Astrocyte (in vitro differentiated cells and primary cell): Measurements from ENCODE around the gene CABP2. TPM values are rescaled to one million over a fixed set of nuclear protein-coding genes. Genes with fewer than 3 reads are reported as not detected.

Source experiments
- DNase-seq: peaks from one replicate; pipeline ENCODE4 v3.0.0-alpha.2; 2010; ENCODE audit warnings: low read depth
- FAIRE-seq: peaks from 2 replicates; lab custom pipeline; 2011; peaks lifted over from hg19 to GRCh38; lab: Jason Lieb, UNC
- H2AFZ ChIP-seq: 2 replicates; pipeline ENCODE4 v1.6.0; 2012; ENCODE audit warnings: low read depth, low read length, inconsistent platforms
- H3K27ac ChIP-seq: 2 replicates; pipeline ENCODE4 v1.5.1; 2011; ENCODE audit warnings: low read depth, low read length, inconsistent platforms
- H3K27me3 ChIP-seq: 2 replicates; pipeline ENCODE4 v1.6.0; 2011; ENCODE audit warnings: low read length, inconsistent platforms; ENCODE audit not compliant: insufficient read depth
- H3K36me3 ChIP-seq: 2 replicates; pipeline ENCODE4 v1.5.1; 2011; ENCODE audit warnings: low read length, inconsistent platforms; ENCODE audit not compliant: insufficient read depth
- H3K4me1 ChIP-seq: 2 replicates; pipeline ENCODE4 v1.5.1; 2011; ENCODE audit warnings: low read length, inconsistent platforms; ENCODE audit not compliant: insufficient read depth
- H3K4me2 ChIP-seq: 2 replicates; pipeline ENCODE4 v1.6.0; 2012; ENCODE audit warnings: low read length, inconsistent platforms
- H3K4me3 ChIP-seq: 2 replicates; pipeline ENCODE4 v1.5.1; 2011; ENCODE audit warnings: low read depth, mild to moderate bottlenecking, low read length, inconsistent platforms; ENCODE audit not compliant: insufficient read depth
- H3K79me2 ChIP-seq: 2 replicates; pipeline ENCODE4 v1.6.0; 2012; ENCODE audit warnings: mild to moderate bottlenecking, low read length, inconsistent platforms; ENCODE audit not compliant: insufficient read depth
- H3K9ac ChIP-seq: 2 replicates; pipeline ENCODE4 v1.6.0; 2012; ENCODE audit warnings: mild to moderate bottlenecking, low read length, inconsistent platforms
- H3K9me3 ChIP-seq: 2 replicates; pipeline ENCODE4 v1.5.1; 2012; ENCODE audit warnings: low read depth, mild to moderate bottlenecking, low read length, inconsistent platforms; ENCODE audit not compliant: insufficient read depth
- H4K20me1 ChIP-seq: 2 replicates; pipeline ENCODE4 v1.6.0; 2012; ENCODE audit warnings: low read length, inconsistent platforms; ENCODE audit not compliant: insufficient read depth
- H3K27ac Mint-ChIP-seq: one replicate; pipeline ENCODE4 v1.8.0; 2021; ENCODE audit warnings: mild to moderate bottlenecking, mixed read lengths; ENCODE audit not compliant: unreplicated experiment
- H3K27me3 Mint-ChIP-seq: one replicate; pipeline ENCODE4 v1.8.0; 2021; ENCODE audit warnings: low read depth, mixed read lengths; ENCODE audit not compliant: unreplicated experiment
- H3K36me3 Mint-ChIP-seq: one replicate; pipeline ENCODE4 v1.8.0; 2021; ENCODE audit warnings: low read depth, mixed read lengths; ENCODE audit not compliant: unreplicated experiment
- H3K4me1 Mint-ChIP-seq: one replicate; pipeline ENCODE4 v1.8.0; 2021; ENCODE audit warnings: low read depth, mixed read lengths; ENCODE audit not compliant: unreplicated experiment
- H3K4me3 Mint-ChIP-seq: one replicate; pipeline ENCODE4 v1.8.0; 2021; ENCODE audit warnings: mild to moderate bottlenecking, moderate library complexity, mixed read lengths; ENCODE audit not compliant: unreplicated experiment
- H3K9me3 Mint-ChIP-seq: one replicate; pipeline ENCODE4 v1.8.0; 2021; ENCODE audit warnings: mild to moderate bottlenecking, mixed read lengths; ENCODE audit not compliant: unreplicated experiment
- EZH2 ChIP-seq: IDR thresholded peaks from 2 replicates; pipeline ENCODE4 v1.6.1; 2012; ENCODE audit warnings: mild to moderate bottlenecking, low read length, inconsistent platforms; ENCODE audit not compliant: insufficient read depth
- total RNA-seq: library from RNA; stranded (reverse); gene quantifications from 2 replicates; pipeline ENCODE4 v1.2.1, GENCODE V29; 2021
- TF ChIP-seq, protein P1 (sequence below): IDR thresholded peaks from 2 replicates; pipeline ENCODE4 v1.5.1; 2011; ENCODE audit warnings: low read depth, mild to moderate bottlenecking, inconsistent platforms, low read length, moderate library complexity; ENCODE audit not compliant: insufficient read depth

The CABP2 gene
- total RNA-seq, 1 donor from 2014 or later = not detected

GRCh38 chr11:67492801-67493547 lies 30.3 kb downstream of the CABP2 start:
- Histone ChIP-seq H4K20me1 (peaks cover 13% of the 10 kb centered on the region), H2AFZ (no peak overlapping the region), H3K4me1 (no peaks in the 10 kb centered on the region), H3K9ac (no peak overlapping the region), H3K9me3 (no peaks in the 10 kb centered on the region), H3K4me3 (no peak overlapping the region), H3K79me2 (no peaks in the 10 kb centered on the region), H3K27ac (no peak overlapping the region), H3K36me3 (peaks cover 5% of the 10 kb centered on the region), H3K27me3 (no peaks in the 10 kb centered on the region), H3K4me2 (no peak overlapping the region)
- Mint-ChIP-seq H3K4me1 (peaks cover 2% of the 10 kb centered on the region), H3K4me3 (no peak overlapping the region), H3K27me3 (no peaks in the 10 kb centered on the region), H3K27ac (no peak overlapping the region), H3K36me3 (peaks cover 6% of the 10 kb centered on the region), H3K9me3 (no peaks in the 10 kb centered on the region)
- TF ChIP-seq, protein P1, sequence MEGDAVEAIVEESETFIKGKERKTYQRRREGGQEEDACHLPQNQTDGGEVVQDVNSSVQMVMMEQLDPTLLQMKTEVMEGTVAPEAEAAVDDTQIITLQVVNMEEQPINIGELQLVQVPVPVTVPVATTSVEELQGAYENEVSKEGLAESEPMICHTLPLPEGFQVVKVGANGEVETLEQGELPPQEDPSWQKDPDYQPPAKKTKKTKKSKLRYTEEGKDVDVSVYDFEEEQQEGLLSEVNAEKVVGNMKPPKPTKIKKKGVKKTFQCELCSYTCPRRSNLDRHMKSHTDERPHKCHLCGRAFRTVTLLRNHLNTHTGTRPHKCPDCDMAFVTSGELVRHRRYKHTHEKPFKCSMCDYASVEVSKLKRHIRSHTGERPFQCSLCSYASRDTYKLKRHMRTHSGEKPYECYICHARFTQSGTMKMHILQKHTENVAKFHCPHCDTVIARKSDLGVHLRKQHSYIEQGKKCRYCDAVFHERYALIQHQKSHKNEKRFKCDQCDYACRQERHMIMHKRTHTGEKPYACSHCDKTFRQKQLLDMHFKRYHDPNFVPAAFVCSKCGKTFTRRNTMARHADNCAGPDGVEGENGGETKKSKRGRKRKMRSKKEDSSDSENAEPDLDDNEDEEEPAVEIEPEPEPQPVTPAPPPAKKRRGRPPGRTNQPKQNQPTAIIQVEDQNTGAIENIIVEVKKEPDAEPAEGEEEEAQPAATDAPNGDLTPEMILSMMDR = no peak
- no peak for TF ChIP-seq EZH2
- FAIRE-seq = no peak
- DNase-seq = no peak

DNA sequence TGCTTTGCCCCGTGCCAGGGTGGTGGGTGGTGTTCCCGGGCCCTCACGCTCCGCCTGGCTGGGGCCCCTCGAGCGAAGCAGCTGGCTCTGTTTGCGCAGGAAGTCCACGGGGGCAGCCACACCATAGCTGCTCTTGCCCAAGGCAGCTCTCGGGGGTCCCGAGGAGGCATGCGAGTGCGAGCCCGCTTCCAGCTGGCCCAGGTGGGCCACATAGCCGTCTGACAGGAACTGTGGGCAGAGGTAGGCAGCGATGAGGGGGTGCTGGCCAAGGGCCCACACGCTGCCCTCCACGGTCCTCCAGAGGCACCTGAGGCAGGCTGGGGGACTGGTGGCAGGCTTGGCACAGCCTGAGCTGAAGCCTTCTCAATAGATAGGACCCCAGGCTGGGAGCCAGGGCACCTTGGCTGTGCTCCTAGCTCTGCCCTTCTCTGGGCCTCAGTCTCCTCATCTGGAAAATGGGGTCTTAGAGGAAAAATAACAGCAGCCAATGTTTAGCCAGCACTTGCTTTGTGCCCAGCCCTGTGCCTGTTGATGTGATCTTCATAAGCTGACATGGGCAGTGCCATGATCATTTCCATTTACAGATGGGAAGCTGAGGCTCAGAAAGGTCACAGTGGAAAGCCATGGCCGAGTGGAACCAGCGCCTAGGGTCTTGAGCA lies 31.0 kb downstream of the CABP2 start:
- Mint-ChIP-seq H3K27me3 (no peaks in the 10 kb centered on the region), H3K27ac (no peak overlapping the region)
- no peak for FAIRE-seq

More for the DNA sequence above, 31.0 kb downstream of the CABP2 start:
- Histone ChIP-seq H3K27me3 (no peaks in the 10 kb centered on the region), H3K9me3 (no peaks in the 10 kb centered on the region), H3K79me2 (no peaks in the 10 kb centered on the region), H4K20me1 (peaks cover 13% of the 10 kb centered on the region), H3K36me3 (peaks cover 5% of the 10 kb centered on the region), H3K9ac (no peak overlapping the region), H3K4me1 (no peaks in the 10 kb centered on the region), H3K4me2 (no peak overlapping the region), H3K27ac (no peak overlapping the region), H2AFZ (no peak overlapping the region), H3K4me3 (no peak overlapping the region)
- peaks cover 2% of the 10 kb centered on the region for H3K4me1 Mint-ChIP-seq
- no peak for TF ChIP-seq EZH2
- TF ChIP-seq, protein P1 = no peak
- DNase-seq = no peak
- H3K4me3 Mint-ChIP-seq = no peak overlapping the region
- peaks cover 11% of the 10 kb centered on the region for H3K36me3 Mint-ChIP-seq
- no peaks in the 10 kb centered on the region for H3K9me3 Mint-ChIP-seq
